GM19035 (cell line): ENCODE measurements around the gene MYH11.
"Not testable (repeated sequence)": the region's sequence is repeated elsewhere in the genome, so short reads cannot be mapped to it uniquely, and the experiment has no call there.

Source experiments
- ATAC-seq: cut with Tn5 transposase; IDR thresholded peaks from one replicate; pipeline ENCODE4 v1.9.1; 2021; ENCODE audit not compliant: unreplicated experiment

MYH11 gene

DNA sequence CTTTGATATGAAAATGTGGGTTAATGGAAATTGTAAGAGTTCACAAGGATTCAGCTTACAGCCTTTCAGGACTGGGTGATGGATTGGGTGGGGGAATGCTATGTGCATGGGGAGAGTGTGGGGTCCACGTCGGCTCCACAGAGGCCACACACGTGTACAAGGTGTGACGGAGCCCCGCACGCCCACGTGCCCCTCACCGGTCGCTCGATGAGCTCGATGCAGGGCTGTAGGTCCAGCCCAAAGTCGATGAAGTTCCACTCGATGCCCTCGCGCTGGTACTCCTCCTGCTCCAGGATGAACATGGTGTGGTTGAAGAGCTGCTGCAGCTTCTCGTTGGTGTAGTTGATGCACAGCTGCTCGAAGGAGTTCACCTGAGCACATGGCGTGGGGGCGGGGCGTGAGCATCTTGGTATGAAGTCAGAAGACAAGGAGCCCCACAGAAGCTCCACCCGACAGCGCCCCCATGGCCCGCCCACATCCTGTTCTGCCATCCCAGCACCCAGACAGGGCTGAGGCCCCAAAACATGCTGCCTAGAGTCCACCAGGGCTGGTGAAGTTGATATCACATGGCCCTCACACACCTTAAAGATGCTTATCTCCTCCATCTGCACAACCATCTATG is 99.1 kb downstream of the MYH11 start:
- no peak for ATAC-seq

GRCh38 chr16:15757077-15757386 is 99.8 kb downstream of the MYH11 start:
- no peak for ATAC-seq

GRCh38 chr16:15754821-15755534 is 101.8 kb downstream of the MYH11 start:
- ATAC-seq, result no peak

GRCh38 chr16:15752717-15753488 is 103.9 kb downstream of the MYH11 start:
- ATAC-seq, result no peak

DNA sequence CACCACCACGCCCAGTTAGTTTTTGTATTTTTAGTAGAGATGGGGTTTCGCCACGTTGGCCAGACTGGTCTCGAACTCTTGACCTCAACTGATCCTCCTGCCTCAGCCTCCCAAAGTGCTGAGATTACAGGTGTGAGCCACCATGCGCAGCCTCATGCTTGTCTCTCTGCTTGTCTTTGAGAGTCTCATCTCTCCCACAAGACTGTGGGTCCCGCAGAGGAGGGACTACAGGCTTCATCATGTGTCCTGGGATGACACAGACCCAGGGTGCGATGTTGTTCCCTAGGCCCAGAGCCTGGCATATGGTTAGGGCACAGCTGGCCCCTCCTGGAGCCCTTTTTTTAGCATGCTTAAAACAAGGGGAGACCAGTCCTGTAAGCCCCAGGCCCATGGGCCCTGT is 104.9 kb downstream of the MYH11 start:
- ATAC-seq, result no peak

DNA sequence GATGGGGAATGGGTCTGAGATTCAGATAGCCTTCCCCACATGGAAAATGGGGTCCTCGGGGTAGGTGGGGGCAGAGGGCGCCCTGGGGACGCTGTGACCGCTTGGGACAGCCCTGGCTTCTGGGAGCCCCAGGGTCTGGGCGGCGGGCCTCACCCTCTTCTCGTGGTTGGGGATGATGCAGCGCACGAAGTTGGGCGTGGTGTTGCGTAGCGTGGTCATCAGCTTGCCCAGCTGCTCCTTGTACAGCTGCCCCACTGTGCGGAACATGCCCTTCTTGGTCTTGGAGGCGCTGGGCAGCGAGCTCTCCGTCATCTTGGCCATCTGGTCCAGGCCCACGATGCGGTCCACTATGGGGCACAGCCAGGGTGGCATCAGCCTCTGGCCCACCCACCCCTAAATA is 106.8 kb downstream of the MYH11 start:
- ATAC-seq, result no peak

GRCh38 chr16:15749371-15749770 is 107.5 kb downstream of the MYH11 start:
- no peak for ATAC-seq

- no peak for ATAC-seq
These were observed 108.2 kb downstream of the MYH11 start for GRCh38 chr16:15748654-15749053.

GRCh38 chr16:15747937-15748336 is 108.9 kb downstream of the MYH11 start:
- ATAC-seq, result no peak

DNA sequence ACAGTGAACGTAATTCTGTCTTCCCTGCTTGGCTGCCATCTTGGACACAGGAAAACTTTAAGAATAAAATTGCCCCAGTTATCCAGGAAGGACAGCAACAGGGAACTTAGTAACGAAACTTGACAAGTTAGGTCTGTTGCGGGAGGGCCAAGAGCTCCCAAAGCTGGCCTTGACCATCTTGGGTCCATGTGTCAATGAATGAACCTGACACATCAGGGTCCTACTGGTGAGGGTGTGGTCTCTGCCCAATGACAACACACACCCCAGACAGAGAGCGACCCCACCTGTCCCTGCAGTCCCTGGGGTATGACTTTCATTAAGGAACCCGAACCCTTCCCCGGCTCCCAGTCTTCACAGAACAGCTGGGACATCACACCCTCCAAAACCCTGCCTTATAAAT is 110.5 kb downstream of the MYH11 start:
- ATAC-seq, result no peak

DNA sequence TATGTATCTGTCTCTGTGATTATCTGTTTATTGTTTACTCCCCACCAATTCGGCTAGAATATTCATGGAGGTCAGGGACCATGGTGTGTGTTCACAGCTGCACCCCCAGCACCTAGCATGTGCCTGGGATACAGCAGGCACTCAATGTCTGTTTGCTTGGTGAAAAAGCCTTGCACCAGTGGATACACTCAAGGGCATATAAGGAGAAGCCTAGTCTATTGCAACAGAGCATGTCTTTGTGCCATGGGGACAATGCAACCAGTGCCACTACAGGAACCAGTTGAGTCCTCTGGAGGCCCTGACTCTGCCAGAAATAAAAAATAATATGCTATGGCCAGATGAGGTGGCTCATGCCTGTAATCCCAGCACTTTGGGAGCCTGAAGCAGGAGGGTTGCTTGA is 113.2 kb downstream of the MYH11 start:
- no peak for ATAC-seq

GRCh38 chr16:15742716-15743115 is 114.1 kb downstream of the MYH11 start:
- ATAC-seq, result no peak

DNA sequence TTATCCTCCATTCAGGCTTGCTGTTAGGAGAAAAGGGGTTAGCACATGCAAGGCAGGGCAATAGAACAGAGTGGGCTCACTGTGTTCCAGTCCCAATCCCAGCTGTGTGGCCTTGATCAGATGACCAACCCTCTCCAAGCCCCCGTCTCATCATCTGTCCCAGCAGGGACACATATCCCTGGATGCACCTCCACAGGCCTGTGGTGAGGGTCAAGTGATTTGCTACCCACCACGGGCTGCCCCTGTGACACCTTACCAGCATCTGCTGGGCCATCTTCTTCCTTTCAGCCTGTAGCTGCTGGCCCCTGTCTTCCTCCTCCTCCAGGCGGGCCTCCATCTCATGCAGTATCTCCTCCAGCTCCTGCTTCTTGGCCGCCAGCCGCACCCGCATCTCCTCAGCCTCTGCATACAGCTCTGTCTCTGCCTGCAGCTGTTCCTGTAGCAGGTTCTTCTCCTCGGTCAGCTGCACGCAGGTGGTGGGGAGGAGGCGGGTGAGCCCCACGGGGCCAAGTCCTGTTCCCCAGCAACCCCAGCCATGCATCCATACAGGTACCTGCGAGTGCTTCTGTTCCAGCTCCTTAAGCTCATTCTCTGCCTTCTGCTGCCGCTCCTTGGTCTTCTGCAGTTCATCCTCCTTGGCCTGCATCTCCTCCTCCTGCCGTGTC is 115.5 kb downstream of the MYH11 start:
- ATAC-seq, result no peak

- ATAC-seq, result no peak
These were observed 116.9 kb downstream of the MYH11 start for GRCh38 chr16:15739950-15740349.

DNA sequence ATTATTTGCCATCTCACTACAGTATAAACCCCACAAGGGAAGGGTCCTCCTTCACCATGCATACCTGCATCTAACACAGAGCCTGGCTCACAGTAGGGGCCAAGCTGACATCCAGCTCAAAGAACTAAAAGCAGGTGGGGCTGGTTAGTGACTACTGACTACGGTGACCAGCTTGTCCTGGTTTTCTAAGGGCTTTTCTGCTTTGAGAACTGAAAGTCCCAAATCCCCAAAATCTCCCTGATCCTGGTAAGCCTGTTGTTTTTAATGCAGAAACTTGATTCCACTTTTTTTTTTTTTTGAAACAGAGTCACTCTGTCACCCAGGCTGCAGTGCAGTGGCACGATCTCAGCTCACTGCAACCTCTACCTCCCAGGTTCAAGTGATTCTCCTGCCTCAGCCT is 117.4 kb downstream of the MYH11 start:
- no peak for ATAC-seq

DNA sequence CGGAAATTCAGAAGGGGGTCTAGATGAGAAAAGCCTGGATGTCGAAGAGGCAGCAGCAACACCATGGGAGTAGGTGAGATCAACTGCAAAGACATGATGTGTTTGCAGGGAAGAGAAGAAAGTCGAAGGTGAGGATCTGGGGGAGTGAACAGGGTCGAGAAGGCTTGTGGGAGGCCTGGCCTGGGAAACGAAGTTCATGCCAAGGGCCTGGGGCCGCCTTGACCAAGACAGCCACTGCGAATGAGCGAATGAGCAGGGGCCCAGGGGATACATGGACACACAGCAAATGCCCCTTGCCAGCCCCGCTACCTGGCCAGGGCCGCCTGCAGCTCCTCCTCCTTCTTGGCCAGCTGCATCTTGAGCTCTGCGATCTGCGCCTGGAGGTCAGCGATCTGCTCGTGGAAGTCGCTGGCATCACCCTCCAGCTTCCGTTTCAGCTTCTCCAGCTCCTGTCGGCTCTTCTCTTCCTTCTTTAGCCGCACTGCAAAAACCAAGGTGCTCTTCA is 119.6 kb downstream of the MYH11 start:
- no peak for ATAC-seq

- no peak for ATAC-seq
These were observed 120.3 kb downstream of the MYH11 start for GRCh38 chr16:15736529-15736928.

- ATAC-seq, result no peak
These were observed 121.2 kb downstream of the MYH11 start for GRCh38 chr16:15735610-15736009.

DNA sequence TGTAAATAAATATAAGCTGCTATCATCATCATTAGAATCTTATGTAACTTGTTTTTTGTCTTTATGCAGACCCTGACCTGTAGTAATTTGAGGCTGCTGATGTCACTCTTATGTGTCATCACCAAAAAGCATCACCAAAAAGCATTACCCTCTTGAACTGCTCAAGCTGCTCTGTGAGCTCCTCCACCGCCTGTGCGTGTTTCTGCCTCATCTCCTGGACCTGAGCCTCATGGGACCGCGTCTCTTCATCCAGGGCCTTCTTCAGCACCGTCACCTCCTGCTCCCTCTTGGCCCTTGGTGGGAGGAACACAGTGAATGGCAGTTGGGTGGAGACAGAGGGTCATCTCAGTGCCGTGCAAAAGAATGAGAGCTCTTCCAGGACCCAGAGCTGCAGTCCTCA is 124.4 kb downstream of the MYH11 start:
- ATAC-seq, result no peak

GRCh38 chr16:15729152-15729551 is 127.7 kb downstream of the MYH11 start:
- ATAC-seq, result no peak

- ATAC-seq, result not testable (repeated sequence)
These were observed 129.1 kb downstream of the MYH11 start for GRCh38 chr16:15727697-15728096.

DNA sequence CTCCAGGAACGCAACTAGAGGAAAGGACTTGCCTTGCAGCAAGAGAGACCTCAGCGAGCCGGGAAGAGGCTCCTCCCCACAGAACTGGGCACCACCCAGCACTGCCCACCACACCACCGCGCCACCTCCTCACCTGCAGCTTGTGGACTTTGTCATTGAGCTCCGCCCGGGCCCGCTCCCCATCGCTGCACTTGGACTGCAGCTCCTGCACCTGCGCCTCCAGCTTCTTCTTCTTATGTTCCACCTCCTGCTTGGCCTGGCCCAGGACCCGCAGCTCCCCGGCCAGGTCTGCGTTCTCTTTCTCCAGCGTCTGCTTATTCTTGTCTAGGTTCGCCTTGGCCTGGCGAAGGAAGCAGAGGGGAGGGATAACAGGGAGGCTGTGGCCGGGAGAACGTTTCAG is 130.1 kb downstream of the MYH11 start:
- no peak for ATAC-seq
